Left ventricle myocardium inferior (tissue), 1 donor: ENCODE results near the gene TRAPPC6A. TPM values are rescaled to one million over a fixed set of nuclear protein-coding genes. Genes with fewer than 3 reads are reported as not detected.

Source experiments
- DNase-seq: peaks from one replicate; pipeline ENCODE4 v3.0.0-alpha.2; 2020
- H3K27ac ChIP-seq: fragments of 200-600 bp; replicated peaks from 2 replicates; pipeline ENCODE4 v1.8.0; 2021
- H3K27me3 ChIP-seq: fragments of 200-600 bp; 2 replicates; pipeline ENCODE4 v1.8.0; 2021; ENCODE audit warnings: low read depth
- H3K36me3 ChIP-seq: fragments of 200-600 bp; 2 replicates; pipeline ENCODE4 v1.8.0; 2021
- H3K4me1 ChIP-seq: fragments of 200-600 bp; 2 replicates; pipeline ENCODE4 v1.8.0; 2021
- H3K4me3 ChIP-seq: fragments of 200-600 bp; 2 replicates; pipeline ENCODE4 v1.8.0; 2021; ENCODE audit warnings: mild to moderate bottlenecking, moderate library complexity
- H3K9me3 ChIP-seq: fragments of 200-600 bp; replicated peaks from 2 replicates; pipeline ENCODE4 v1.8.0; 2021
- CTCF ChIP-seq: fragments of 200-600 bp; IDR thresholded peaks from 2 replicates; pipeline ENCODE4 v1.8.0; 2021; ENCODE audit warnings: antibody characterized with exemption, mild to moderate bottlenecking, borderline replicate concordance
- intact Hi-C: fragments of 100-400 bp; cut with micrococcal nuclease; formaldehyde crosslinking; loops from one replicate; pipeline ENCODE4 v1.11.0; 2022
- total RNA-seq: library from RNA; stranded (reverse); fragmentation: NEBNext Ultra II Directional; extraction: Animal tissue kit (Norgen Biotek cat#: 25700); gene quantifications from one replicate; pipeline ENCODE4 v1.2.1, GENCODE V29; 2021
- donor health status: DM: no; HTN: yes; CAD: no; lungs with severe emphysema.

The TRAPPC6A gene
- total RNA-seq, 1 donor from 2014 or later: 15.8 TPM

- intact Hi-C loops: loop anchor here (5.0 kb wide), 1 partner anchor 47 kb away; the partner anchor contains the start of gene EXOC3L2
- peak; percentile 63 for TF ChIP-seq CTCF
- no peaks in the 10 kb centered on the region for H3K36me3 ChIP-seq
- no peaks in the 10 kb centered on the region for H3K27me3 ChIP-seq
- H3K9me3 ChIP-seq: no peaks in the 10 kb centered on the region
- H3K4me1 ChIP-seq: no peaks in the 10 kb centered on the region
- DNase-seq: no peak
- no peak overlapping the region for H3K4me3 ChIP-seq
- H3K27ac ChIP-seq: no peak overlapping the region
These were observed 22.5 kb upstream of the TRAPPC6A start for GRCh38 chr19:45200568-45200967.

- no peak for TF ChIP-seq CTCF
- Histone ChIP-seq H3K36me3 (no peaks in the 10 kb centered on the region), H3K9me3 (no peaks in the 10 kb centered on the region), H3K4me1 (no peaks in the 10 kb centered on the region), H3K27ac (no peak overlapping the region), H3K27me3 (no peaks in the 10 kb centered on the region), H3K4me3 (no peak overlapping the region)
- no peak for DNase-seq
- intact Hi-C loops: no loop called here
These were observed 17.7 kb upstream of the TRAPPC6A start for GRCh38 chr19:45195764-45196163.

GRCh38 chr19:45191375-45191774, 13.3 kb upstream of the TRAPPC6A start:
- Histone ChIP-seq H3K36me3 (no peaks in the 10 kb centered on the region), H3K4me3 (no peak overlapping the region), H3K4me1 (no peaks in the 10 kb centered on the region), H3K27ac (no peak overlapping the region), H3K27me3 (no peaks in the 10 kb centered on the region), H3K9me3 (no peaks in the 10 kb centered on the region)
- intact Hi-C loops: no loop called here
- no peak for DNase-seq
- no peak for TF ChIP-seq CTCF

GRCh38 chr19:45189971-45190370, 11.9 kb upstream of the TRAPPC6A start:
- Histone ChIP-seq H3K4me1 (no peaks in the 10 kb centered on the region), H3K27ac (no peak overlapping the region), H3K9me3 (no peaks in the 10 kb centered on the region), H3K27me3 (no peaks in the 10 kb centered on the region), H3K36me3 (no peaks in the 10 kb centered on the region), H3K4me3 (no peak overlapping the region)
- no peak for TF ChIP-seq CTCF
- DNase-seq: no peak
- intact Hi-C loops: no loop called here

- peak; percentile 65 for TF ChIP-seq CTCF
- no peak for DNase-seq
These were observed 9.5 kb upstream of the TRAPPC6A start for GRCh38 chr19:45187421-45188100.

More at GRCh38 chr19:45187421-45188100, 9.5 kb upstream of the TRAPPC6A start:
- H3K36me3 ChIP-seq: no peaks in the 10 kb centered on the region
- H3K27ac ChIP-seq: no peak overlapping the region
- no peaks in the 10 kb centered on the region for H3K4me1 ChIP-seq
- intact Hi-C loops: no loop called here
- H3K4me3 ChIP-seq: no peak overlapping the region
- H3K9me3 ChIP-seq: no peaks in the 10 kb centered on the region
- no peaks in the 10 kb centered on the region for H3K27me3 ChIP-seq
